Measurements from ENCODE around the gene ZNF714. TPM values are rescaled to one million over a fixed set of nuclear protein-coding genes. Genes with fewer than 3 reads are reported as not detected.
A peak's percentile ranks its signal among the peaks of the same experiment; 100 is the strongest.

ZNF714 gene
- total and polyA plus RNA-seq, 2 donors from 2014 or later, result 2.0 to 8.8 TPM

DNA sequence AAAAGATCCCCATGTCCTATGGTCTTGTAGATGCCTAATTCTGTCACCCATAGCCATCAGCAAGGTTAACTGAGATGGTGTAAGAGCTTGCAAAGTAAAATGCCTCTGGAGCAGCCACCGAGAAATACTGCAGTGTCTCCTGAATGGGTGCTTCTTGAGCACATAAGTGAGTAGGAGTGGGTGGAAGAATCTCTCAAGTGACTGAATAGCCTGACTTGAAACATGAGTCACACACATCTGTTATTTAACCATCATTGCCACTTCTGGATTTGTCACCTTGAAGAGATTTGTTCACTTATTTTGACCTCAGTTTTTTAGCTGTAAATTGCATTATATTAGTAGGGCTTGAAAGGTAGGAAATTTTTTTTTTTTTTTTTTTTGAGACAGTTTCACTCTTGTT, 2.3 kb downstream of the ZNF714 start:
- intact Hi-C loops (cut with DNase I), result no loop called here
- no peak overlapping the region for H3K27ac ChIP-seq (ENCODE audit: low read depth in 2 of 2, low read length in 2 of 2)
- H3K9me3 ChIP-seq (ENCODE audit: control insufficient read depth in 2 of 3, insufficient read depth in 1 of 3, low read length in 3 of 3), result no peaks in the 10 kb centered on the region
- no peak for FAIRE-seq
- TF ChIP-seq, protein P1, sequence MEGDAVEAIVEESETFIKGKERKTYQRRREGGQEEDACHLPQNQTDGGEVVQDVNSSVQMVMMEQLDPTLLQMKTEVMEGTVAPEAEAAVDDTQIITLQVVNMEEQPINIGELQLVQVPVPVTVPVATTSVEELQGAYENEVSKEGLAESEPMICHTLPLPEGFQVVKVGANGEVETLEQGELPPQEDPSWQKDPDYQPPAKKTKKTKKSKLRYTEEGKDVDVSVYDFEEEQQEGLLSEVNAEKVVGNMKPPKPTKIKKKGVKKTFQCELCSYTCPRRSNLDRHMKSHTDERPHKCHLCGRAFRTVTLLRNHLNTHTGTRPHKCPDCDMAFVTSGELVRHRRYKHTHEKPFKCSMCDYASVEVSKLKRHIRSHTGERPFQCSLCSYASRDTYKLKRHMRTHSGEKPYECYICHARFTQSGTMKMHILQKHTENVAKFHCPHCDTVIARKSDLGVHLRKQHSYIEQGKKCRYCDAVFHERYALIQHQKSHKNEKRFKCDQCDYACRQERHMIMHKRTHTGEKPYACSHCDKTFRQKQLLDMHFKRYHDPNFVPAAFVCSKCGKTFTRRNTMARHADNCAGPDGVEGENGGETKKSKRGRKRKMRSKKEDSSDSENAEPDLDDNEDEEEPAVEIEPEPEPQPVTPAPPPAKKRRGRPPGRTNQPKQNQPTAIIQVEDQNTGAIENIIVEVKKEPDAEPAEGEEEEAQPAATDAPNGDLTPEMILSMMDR (IDR thresholded peaks at IDR 0.05; ENCODE audit: borderline replicate concordance, extremely low read depth, insufficient read depth), result no peak
- no peak overlapping the region for H3K9ac ChIP-seq (ENCODE audit: low read length in 3 of 3)
- peak in 1 of 5 donors; percentile 4 for DNase-seq
- no peaks in the 10 kb centered on the region for H3K27me3 ChIP-seq (ENCODE audit: control insufficient read depth, insufficient read depth, low read length)
- H3K4me3 ChIP-seq (ENCODE audit: low read length in 3 of 3), result no peak overlapping the region
- H3K4me1 ChIP-seq (ENCODE audit: control insufficient read depth in 2 of 3, insufficient read depth in 2 of 3, low read depth in 1 of 3, low read length in 3 of 3), result no peaks in the 10 kb centered on the region
- no peaks in the 10 kb centered on the region for H3K36me3 ChIP-seq (ENCODE audit: control insufficient read depth in 2 of 3, insufficient read depth in 3 of 3, low read length in 3 of 3)

DNA sequence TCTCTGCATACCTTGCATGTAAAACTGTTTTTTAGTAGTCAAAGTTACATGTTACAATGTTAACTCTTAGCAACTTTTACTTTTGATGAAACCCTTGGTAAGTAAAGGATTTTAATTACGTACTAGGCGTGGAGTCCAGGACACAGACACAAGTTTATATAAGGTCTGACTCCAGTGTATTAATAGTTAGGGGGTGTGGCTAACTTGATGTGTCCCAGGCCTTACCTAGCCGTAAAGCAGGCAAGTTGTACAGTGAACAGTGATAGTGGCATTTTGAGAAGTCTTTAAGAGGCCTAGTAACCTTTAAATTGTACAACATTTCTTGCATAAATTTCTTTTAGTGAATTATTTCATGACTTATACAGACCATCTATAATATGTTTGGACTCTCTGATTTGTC, 5.9 kb downstream of the ZNF714 start:
- Histone ChIP-seq H3K9ac (ENCODE audit: low read length in 3 of 3) (no peak overlapping the region), H3K4me3 (ENCODE audit: low read length in 3 of 3) (no peak overlapping the region), H3K4me1 (ENCODE audit: control insufficient read depth in 2 of 3, insufficient read depth in 2 of 3, low read depth in 1 of 3, low read length in 3 of 3) (no peaks in the 10 kb centered on the region), H3K36me3 (ENCODE audit: control insufficient read depth in 2 of 3, insufficient read depth in 3 of 3, low read length in 3 of 3) (no peaks in the 10 kb centered on the region), H3K27me3 (ENCODE audit: control insufficient read depth, insufficient read depth, low read length) (no peaks in the 10 kb centered on the region), H3K9me3 (ENCODE audit: control insufficient read depth in 2 of 3, insufficient read depth in 1 of 3, low read length in 3 of 3) (no peaks in the 10 kb centered on the region), H3K27ac (ENCODE audit: low read depth in 2 of 2, low read length in 2 of 2) (no peak overlapping the region)
- DNase-seq, result no peak
- TF ChIP-seq, protein P1 (IDR thresholded peaks at IDR 0.05; ENCODE audit: borderline replicate concordance, extremely low read depth, insufficient read depth), result no peak
- intact Hi-C loops (cut with DNase I), result no loop called here
- FAIRE-seq, result no peak

DNA sequence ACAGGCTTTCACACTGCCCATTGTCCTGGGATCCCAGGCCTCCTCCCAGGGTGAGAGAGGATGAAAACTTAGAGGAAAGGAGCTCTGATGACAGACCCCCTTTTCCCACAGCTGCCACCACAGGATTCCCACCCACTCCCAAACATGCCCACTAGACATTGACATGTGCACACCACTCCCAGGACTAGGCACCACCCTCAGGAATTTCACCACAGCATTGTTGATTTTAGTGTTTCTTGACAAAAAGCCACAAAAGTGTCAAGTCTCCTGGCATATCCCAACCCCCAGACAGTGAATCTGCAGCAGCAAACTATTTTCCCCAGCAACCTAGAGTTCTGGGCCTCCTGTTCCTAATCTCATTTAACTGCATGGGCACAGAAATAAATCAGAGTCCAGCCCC, 10.1 kb downstream of the ZNF714 start:
- H3K9ac ChIP-seq (ENCODE audit: low read length in 3 of 3), result no peak overlapping the region

More for the DNA sequence above, 10.1 kb downstream of the ZNF714 start:
- Histone ChIP-seq H3K27ac (ENCODE audit: low read depth in 2 of 2, low read length in 2 of 2) (no peak overlapping the region), H3K27me3 (ENCODE audit: control insufficient read depth, insufficient read depth, low read length) (no peaks in the 10 kb centered on the region), H3K36me3 (ENCODE audit: control insufficient read depth in 2 of 3, insufficient read depth in 3 of 3, low read length in 3 of 3) (no peaks in the 10 kb centered on the region), H3K9me3 (ENCODE audit: control insufficient read depth in 2 of 3, insufficient read depth in 1 of 3, low read length in 3 of 3) (no peaks in the 10 kb centered on the region), H3K4me3 (ENCODE audit: low read length in 3 of 3) (no peak overlapping the region), H3K4me1 (ENCODE audit: control insufficient read depth in 2 of 3, insufficient read depth in 2 of 3, low read depth in 1 of 3, low read length in 3 of 3) (no peaks in the 10 kb centered on the region)
- peak in 2 of 5 donors; percentile 16 to 18 for DNase-seq
- TF ChIP-seq, protein P1 (IDR thresholded peaks at IDR 0.05; ENCODE audit: borderline replicate concordance, extremely low read depth, insufficient read depth), result no peak
- intact Hi-C loops (cut with DNase I), result no loop called here
- FAIRE-seq, result no peak

All from kidney (tissue), 14 donors.